GM18858 (cell line): ENCODE measurements around the gene ADAM22.

Experiments
- ATAC-seq: cut with Tn5 transposase; IDR thresholded peaks from one replicate; pipeline ENCODE4 v1.9.1; 2021; ENCODE audit not compliant: unreplicated experiment

The ADAM22 gene

DNA sequence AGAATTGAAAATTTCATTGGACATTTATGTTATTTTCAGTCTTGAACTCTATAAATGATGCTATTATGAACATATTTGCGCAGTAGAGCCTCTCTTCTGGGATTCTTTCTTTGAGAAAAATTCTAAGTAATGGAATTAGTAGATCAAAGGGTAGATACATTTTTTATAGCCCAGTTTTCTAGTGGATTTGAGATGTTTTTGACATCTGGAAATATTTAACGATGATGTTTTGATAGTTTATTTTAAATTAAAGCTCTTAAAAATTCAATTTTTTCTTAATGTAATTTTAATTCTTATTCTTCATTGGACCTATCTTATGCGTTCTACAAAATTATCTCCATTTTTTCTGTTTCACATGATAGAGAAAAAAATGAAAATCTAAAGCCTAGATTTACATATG is 103.0 kb downstream of the ADAM22 start:
- no peak for ATAC-seq

GRCh38 chr7:88040694-88041093 is 106.6 kb downstream of the ADAM22 start:
- ATAC-seq = no peak

DNA sequence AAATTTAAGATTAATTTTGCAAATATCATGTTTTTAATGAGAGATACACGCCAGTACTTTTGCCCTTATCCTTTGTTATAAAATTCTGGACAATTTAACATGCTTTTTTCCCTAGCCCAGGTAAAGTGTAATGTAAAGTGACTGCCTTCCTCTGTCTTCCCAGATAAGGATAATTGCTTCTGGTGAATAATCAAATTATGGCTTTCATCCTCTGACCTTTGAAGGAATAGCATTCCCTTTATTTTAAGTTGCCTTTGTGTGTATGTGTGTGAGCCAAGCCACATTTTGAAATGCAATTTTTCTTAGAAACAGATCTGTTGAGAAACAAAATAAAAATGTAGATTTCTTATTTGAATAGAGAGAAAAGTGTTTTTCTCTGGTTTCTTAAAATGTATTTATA is 107.5 kb downstream of the ADAM22 start:
- no peak for ATAC-seq

- peak; percentile 38 for ATAC-seq
Measured at GRCh38 chr7:88042157-88042556, 108.1 kb downstream of the ADAM22 start.

GRCh38 chr7:88042803-88043202 is 108.8 kb downstream of the ADAM22 start:
- no peak for ATAC-seq

DNA sequence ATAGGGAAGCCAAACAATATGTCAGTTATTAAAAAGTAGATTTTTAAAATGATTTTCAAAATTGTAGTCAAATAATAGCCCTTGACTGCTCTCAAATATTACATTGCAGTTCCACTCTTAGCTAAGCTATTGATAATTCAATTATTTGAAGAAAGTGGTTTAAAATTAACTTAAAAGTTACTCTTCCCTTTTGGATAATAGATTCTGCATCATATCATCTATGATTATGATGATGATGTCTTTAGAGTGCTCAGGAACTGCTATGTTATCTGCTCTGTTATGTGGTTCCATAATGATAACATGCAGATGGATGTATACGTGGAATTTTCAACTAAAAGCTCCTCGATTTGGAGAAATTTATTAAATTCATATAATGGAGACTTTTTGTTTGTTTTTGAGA is 110.0 kb downstream of the ADAM22 start:
- no peak for ATAC-seq

- ATAC-seq = no peak
Measured at GRCh38 chr7:88046839-88047573, 113.0 kb downstream of the ADAM22 start.

DNA sequence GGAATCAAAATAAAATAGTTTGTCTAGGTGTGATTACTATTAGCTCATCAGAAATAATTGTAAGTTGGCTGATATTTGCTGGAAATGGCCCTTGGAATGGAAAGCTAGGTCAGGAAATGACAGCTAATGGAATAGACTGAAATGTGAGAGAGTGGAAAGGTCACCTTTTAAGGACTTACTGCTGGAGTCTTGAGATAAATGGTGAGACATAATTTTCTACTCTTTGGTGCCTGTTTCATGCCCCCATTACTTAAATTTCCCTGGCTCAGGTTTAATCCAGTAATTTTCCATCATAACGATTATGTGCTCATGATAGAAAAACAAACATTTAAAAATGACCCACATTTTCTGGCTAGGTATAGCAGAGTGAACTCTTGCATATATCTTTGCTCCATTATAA is 123.6 kb downstream of the ADAM22 start:
- ATAC-seq = no peak

DNA sequence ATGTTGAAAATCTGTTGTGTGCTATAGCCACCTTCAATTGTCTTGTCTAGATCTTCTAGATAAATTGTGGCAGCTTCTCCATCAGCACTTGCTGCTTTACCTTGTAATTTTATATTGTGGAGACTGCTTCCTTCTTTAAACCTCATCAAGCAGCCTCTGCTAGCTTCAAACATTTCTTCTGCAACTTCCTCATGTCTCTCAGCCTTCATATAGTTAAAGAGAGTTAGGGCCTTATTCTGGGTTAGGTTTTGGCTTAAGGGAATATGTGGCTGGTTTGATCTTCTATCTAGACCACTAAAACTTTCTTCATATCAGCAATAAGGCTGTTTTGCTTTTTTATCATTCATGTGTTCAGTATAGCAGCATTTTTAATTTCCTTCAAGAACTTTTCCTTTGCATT is 128.2 kb downstream of the ADAM22 start:
- no peak for ATAC-seq

DNA sequence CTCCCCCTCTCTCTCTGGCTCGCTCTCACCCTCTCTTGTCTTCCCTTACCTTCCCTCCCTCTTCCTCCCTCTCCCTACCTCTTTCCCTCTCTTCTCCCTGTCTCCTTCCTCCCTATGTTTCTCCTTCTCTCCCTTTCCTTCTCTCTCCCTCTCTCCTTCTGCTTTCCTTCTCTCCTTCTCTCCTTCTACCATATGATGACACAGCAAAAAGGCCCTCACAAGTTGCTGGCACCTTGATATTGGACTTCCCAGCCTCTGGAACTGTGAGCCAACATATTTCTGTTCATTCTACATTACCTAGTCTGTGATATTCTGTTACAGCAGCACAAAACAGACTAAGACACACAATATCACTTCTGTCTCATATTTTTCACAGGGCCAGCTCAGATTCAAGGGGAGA is 135.0 kb downstream of the ADAM22 start:
- no peak for ATAC-seq

DNA sequence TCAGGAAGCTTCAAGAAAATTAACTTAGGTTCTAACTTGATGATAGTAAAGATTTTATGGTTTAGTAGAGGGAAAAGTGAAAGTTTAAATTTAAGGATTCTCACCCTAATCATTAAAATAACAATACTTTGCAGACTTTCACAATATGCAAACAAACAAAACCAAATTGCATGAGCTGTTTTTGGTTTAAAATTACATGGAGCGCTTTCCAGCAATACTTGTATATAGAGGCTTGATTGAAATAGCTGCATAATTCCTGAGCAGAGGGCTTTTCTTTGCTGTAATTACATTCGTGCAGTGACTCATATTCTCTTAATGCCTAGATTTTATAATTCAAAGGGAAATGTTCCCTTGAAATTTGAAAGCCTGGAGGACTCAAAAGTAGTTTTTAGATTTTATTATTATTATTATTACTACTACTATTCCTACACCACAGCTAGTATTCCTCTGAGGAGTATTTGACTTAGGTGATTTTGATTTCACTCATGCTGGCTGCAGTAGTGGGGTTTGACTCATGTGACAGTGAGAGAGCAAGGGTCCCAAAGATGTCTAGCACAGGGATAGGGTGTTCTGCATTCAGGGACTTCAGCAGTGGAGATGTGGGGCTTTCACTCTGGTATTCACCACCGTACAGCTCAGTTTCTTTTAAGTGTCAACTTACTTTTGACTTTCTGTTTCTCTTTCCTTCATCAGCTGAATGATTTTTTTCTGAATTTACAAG is 138.1 kb downstream of the ADAM22 start:
- peak; percentile 77 for ATAC-seq

DNA sequence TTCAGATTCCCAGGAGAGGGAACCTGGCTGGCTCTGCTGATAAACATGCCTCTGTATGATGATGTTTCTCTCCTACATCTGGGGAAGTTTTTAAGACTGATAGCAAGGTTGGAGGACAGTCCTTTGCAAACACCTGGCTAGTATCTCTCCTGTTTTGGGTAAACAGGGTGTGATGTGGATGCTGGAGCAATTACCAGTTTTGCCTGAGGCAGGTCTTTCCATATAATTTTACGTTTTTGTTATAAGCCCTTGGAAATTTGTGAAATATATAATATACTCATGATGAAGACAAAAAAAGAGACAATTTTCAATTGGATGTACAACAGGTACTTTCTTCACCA is 138.6 kb downstream of the ADAM22 start:
- peak; percentile 19 for ATAC-seq

GRCh38 chr7:88073626-88074025 is 139.6 kb downstream of the ADAM22 start:
- ATAC-seq = no peak

DNA sequence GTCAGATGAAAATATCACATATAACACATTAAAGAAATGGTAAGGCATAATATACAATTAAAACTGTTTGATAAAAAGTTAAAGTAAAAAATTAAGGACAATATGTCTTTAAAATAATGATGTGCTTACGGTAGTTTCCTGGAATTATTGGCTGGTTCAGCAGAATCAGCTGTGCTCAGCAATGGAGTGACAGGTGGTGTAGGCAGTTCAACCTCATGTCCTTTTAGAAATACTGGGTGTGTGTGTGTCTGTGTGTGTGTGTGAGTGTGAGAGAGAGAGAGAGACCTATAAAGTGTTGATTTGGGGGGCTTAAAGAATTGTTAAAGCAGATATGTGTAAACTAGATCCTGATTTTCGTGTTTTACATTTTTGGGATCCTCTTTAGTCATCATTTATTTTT is 141.2 kb downstream of the ADAM22 start:
- ATAC-seq = no peak

DNA sequence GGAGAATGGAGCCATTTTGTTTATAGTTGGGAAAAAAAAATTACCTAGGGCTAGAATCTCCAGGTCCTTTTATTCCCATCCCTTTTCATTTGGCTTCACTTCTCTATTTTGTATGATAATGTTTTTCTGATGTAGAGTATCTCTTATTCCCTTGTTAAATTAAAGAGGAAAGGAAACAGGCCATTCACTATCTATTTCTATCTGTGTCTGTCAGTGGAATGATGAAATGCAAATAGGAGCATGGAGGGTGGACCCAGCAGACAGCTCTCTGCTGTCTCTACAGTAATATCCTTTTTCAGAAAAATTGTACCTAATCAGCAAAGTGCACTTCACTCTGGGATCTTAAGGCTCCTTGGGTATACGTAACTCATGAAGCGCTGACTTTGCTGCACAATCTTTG is 149.8 kb downstream of the ADAM22 start:
- ATAC-seq = no peak

DNA sequence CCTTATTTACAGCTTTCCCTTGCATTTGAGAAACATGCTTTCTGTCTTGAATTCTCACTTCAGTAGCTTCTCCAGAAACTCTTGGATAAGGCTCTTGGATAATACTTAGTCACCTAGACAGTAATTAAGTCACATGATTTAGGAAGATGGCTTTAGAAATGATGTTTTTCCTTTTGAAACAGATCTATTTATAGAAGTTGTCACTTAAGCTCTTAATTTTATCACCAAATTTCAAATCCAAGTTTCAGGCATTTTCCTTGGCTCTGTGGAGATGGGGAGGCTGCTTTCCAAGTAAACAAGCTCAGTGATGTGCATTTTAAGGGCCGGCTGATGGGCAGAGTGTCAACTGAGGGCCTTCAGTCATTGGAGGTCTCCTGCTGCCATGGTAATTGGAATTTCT is 155.5 kb downstream of the ADAM22 start:
- ATAC-seq = no peak

DNA sequence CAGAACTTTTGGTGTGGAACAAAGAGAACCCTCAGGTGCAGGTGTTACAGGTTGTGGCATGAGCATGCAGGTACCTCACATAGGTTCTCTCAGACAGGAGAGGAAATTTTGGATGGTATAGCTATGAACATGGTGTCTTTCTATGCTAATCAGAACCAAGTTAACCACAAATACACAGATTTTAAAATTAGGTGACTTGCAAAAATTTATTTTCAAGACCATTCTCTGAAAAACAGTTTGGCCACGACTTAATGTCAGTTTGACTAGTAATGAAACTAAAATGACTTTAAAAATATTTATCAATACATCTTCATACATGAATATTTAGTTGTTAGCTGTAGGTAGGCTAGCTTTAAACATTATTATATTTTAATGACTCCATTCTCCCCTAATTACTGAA is 156.2 kb downstream of the ADAM22 start:
- no peak for ATAC-seq

- ATAC-seq = peak; percentile 55
Measured at GRCh38 chr7:88090671-88091070, 156.6 kb downstream of the ADAM22 start.

- ATAC-seq = no peak
Measured at GRCh38 chr7:88091988-88092675, 158.1 kb downstream of the ADAM22 start.

GRCh38 chr7:88092676-88092999 is 158.6 kb downstream of the ADAM22 start:
- ATAC-seq = no peak

DNA sequence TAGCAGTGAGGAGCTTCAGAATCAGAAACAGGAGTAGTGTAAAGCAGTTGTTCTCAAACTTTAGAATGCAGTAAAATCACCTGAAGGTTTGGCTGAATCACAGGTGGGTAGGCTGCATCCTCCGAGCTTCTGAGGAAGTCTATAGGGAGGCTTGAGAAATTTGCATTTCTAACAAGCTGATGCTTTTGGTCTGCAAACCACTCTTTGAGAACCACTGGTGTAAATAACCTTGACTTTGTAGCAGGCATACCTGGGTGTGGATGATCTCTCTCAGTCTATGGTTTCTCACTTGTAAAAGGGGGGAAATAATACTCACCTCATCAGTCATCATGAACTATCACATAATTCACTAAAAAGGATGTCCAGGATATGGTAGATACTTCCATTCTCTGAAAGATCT is 167.7 kb downstream of the ADAM22 start:
- peak; percentile 51 for ATAC-seq

- no peak for ATAC-seq
Measured at GRCh38 chr7:88102675-88103074, 168.6 kb downstream of the ADAM22 start.
